Right hindlimb (tissue), 1 donor: ENCODE data around the gene SNX25.

ENCODE experiments used
- DNase-seq: peaks from one replicate; pipeline ENCODE4 v3.0.0-alpha.2; 2018

Gene SNX25

DNA sequence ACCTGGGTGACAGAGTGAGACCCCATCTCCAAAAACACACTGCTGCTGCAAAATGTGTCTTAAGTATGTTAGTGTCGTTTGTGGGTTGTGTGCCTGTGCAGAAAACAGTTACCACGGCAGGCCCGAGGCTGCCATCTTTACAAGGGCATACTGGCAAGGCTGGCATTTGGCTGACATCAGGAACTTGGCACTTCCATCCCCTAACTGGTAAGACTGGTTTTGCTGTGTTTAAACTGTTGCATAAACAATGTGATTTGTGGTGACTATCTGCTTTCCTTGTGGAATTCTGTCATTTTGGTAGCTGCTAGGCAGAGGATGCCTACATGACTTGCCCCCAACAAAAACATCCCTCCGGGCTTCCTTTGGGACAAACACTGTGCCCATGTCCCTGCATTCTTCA lies 174.1 kb downstream of the SNX25 start:
- DNase-seq, result no peak

DNA sequence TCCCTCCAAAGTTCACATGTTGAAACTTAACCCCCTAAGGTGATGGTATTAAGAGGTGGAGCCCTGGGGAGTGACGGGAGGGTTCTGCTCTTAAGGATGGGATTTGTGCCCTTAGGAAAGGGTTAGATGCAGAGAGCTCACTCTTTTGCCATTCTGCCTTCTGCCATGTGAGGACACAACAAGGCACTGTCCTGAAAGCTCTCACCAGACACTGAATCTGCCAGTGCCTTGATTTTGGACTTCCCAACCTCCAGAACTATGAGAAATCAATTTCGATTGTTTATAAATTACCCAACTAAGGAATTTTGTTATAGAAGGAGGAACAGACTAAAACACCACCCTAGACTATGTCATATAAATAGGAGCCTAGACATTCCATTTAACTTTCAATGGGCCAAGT lies 174.7 kb downstream of the SNX25 start:
- no peak for DNase-seq

DNA sequence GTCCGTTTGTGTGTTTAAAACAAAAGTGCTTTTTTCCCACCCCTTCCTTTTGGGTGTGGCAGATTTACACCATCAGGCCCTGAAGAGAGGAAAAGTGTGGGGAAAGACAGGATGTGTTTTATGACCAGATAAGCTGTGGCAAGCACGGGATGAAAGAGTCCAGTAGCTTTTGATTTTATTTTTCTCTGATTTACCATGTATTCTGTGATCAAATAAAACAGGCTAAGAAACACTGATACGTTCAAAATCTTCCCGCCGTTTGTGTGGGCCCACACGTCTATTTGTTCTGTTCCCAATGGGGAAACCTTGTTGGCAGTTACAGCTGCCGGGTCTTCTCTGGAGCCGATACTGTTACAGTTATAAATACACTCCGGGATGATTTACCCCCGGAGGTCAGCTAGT lies 175.5 kb downstream of the SNX25 start:
- no peak for DNase-seq

GRCh38 chr4:185387957-185388356 lies 178.6 kb downstream of the SNX25 start:
- no peak for DNase-seq

GRCh38 chr4:185390941-185391340 lies 181.5 kb downstream of the SNX25 start:
- DNase-seq, result no peak

DNA sequence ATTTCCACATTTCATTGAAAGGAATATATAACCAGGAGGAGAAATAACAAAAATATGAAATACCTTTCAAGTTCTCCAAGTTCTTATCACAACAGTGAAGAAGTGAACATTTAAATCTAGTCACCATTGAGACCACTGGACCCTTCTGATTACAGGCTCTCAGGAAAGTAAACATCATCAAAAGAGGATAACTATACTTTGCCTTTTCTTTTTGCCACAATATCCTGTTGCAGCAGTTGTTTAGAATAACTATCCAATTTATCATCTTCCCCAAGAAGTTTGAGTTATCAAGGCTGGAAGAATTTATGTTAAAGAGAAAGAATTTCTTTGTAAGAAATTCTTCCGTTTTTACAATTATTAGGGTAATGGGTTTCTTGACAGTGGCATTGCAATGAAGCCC lies 182.8 kb downstream of the SNX25 start:
- DNase-seq, result no peak

DNA sequence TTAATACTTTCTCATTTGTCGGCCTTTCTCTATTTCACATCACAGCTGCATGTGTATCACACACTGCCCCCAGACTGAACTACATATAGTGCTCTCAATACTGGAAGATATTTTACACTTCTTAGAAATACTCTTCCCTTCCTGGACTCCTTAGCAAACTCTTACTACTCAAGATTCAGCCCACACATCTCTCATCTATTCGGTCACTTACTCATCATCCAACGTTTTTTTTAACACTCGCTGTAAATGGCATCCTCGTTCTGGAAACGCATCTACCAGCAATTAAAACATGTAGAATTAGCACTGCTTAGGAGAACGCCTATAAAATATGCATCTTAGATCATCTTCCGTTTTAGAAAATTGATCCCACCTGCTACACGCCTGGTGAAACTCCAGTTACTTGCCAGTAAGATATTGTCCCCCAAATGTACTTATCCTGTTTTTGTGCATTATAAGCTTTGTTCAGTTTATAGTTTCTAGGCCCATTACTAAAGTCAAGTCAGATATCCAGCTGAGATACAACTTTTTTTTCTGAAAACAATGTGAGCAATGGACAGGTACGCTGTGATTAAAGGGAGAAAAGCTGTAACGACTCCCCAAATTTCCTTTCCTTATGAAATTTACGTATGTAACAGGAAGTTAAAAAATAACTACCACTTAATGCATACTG lies 185.3 kb downstream of the SNX25 start:
- DNase-seq, result no peak

GRCh38 chr4:185395238-185395955 lies 186.0 kb downstream of the SNX25 start, which contains the start of gene LRP2BP:
Gene LRP2BP, minus strand, starts transcription at chr4:185395924. Its CDS starts 17,738 bp downstream, at chr4:185378186.
- no peak for DNase-seq

DNA sequence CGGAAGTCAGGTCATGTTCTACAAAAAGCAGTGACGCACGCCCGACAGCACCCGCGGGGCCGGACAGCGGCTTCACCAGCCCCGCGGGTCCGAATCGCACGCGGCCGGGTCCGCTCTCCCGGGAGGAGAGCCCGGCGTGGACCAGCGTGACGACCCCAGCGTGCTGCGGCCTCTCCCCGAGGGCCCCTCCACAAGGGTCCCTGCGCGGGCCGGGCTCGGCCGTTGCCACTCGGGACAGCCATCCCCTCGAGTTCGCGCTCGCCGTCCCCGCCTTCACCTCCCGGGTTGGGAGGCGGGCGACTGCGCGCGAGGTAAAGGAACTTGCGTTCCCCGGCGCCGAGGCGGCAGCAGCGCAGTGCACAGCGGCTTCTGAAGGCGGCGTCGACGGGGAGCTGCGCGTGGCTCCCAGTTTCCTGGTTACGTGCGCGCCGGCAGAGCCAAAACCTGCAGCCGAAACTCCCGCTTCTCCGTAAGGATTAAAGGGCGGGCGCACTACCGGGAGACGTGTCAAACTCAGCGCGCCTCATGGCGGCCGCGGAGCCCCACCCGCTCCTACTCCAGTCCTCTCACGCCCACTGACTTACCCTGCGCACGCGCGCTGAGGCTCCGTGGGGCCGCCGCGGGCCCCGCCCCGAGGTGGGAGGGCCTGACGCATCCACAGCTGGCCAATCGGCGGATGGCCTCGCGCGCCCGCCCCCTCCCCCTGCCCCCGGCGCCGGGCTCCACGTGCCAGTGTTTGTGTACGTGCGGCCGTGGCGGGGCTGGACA lies 186.7 kb downstream of the SNX25 start:
- peak; percentile 99 for DNase-seq

DNA sequence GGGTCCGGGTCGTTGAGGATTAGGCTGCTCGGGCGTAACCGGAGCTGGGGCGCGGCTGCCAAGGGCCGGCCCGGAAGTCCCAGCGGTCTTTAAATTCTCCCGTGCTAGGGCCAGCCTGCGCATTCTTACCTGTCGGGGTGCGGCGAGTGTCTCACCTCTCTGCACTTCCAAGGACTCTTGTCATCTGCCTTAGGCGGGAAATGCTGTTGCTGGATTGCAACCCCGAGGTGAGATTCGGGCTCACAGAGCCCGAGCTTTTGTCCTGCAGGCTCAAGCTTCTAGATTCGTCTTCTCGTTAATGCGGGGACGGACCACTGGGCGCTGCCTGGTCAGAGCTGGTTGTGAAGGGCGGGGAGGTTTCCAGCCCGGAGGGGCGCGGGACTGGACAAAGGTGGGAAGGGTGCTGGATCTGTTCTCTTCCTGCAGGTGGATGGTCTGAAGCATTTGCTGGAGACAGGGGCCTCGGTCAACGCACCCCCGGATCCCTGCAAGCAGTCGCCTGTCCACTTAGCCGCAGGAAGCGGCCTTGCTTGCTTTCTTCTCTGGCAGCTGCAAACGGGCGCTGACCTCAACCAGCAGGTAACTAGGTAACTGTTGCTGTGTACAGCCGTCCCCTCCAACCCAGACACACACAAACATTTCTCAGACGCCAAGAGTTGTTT lies 187.5 kb downstream of the SNX25 start, which contains the start of gene ANKRD37:
TSS of gene ANKRD37 (plus strand) at position 118 of the 662 bp plus-strand sequence. CDS start at position 201, 83 bp downstream.
- DNase-seq, result peak; percentile 61

DNA sequence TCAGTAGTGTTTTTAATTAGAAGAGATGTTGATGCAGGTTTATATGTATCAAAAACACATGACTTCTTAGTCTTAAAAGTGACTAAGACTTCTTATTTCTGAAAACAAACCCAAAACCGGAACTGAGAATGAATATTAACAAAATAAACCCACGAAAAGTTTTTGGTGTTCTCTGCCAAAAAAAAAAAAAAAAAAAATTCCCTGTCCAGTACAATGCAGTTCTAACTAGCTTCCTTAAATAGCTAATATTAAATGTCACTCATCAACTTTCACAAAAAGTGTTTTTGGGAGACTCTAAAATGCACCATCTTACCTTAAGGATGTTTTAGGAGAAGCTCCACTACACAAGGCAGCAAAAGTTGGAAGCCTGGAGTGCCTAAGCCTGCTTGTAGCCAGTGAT lies 189.2 kb downstream of the SNX25 start:
- DNase-seq, result no peak

DNA sequence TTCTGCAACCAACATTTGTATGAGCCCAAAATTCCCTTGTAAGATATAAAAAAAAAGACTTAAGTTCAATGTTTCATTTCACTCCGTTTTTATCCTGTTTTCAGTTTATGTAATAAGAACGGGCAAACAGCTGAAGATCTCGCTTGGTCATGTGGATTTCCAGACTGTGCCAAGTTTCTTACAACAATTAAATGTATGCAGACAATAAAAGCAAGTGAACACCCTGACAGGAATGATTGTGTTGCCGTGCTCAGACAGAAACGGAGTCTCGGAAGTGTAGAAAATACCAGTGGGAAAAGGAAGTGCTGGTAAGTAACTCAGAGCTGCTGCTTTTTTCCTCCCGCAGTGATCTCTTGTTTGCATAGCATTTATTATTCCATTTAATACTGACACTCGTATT lies 190.1 kb downstream of the SNX25 start:
- DNase-seq, result no peak

DNA sequence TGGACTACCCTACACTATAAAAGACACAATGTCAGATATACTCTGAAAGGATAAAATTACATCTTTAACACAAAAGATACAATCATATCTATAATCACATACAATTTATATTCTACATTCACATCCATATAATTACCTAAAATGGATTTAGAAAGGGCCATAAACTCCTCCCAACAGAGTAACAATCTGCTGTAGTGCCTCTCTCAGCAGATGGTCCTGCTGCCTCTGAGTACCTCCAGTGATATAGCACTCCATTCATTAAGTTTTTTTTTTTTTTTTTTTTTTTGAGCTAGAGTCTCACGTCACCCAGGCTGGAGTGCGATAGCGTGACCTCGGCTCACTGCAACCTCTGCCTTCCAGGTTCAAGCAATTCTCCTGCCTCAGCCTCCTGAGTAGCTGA lies 194.6 kb downstream of the SNX25 start:
- DNase-seq, result no peak

GRCh38 chr4:185405296-185405999 lies 196.1 kb downstream of the SNX25 start:
- DNase-seq, result no peak

DNA sequence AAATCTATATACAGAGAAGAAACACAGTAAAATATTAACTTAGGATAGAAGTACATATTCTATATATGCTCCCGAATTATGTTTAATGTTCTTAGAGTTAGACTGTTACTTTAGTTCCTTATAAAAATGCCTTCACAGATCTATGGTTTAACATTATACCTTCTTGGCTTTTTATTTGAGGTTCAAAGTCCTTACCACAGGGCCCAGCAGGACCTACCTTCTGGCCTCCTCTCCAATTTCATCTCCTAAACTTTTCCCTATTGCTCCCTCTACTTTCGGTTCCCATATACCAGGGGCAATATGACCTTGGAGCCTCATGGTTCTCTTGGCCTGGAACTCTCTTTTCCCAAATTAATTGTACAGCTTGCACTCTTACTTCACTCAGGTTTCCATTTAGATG lies 199.0 kb downstream of the SNX25 start:
- DNase-seq, result no peak

- DNase-seq, result no peak
These were observed 202.5 kb downstream of the SNX25 start for GRCh38 chr4:185411849-185412248.

DNA sequence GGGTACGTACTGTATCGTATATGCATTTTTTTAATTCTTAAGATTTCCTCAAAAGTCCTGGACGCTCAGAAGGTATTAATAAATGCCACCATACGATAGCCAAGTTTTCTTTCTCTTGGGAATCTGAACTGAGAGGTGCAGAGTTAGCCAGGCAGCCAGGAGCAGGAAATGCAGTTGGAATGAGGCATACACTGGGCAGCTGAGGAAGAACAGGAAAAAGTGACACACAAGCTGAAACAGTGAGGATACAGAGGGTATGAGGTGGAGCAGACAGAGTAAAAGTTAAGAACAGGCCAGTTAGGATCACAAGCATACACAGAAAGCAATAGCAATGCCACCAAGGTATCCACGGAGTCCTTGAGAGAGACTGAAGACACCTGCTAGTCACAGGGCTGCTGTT lies 203.0 kb downstream of the SNX25 start:
- DNase-seq, result no peak
